IPS DF 19.7 (cell line): ENCODE measurements around the gene ASB2.

ENCODE experiments used
- DNase-seq: peaks from one replicate; pipeline ENCODE4 v3.0.0-alpha.2; 2013; ENCODE audit warnings: low read depth, low spot score

ASB2 gene

DNA sequence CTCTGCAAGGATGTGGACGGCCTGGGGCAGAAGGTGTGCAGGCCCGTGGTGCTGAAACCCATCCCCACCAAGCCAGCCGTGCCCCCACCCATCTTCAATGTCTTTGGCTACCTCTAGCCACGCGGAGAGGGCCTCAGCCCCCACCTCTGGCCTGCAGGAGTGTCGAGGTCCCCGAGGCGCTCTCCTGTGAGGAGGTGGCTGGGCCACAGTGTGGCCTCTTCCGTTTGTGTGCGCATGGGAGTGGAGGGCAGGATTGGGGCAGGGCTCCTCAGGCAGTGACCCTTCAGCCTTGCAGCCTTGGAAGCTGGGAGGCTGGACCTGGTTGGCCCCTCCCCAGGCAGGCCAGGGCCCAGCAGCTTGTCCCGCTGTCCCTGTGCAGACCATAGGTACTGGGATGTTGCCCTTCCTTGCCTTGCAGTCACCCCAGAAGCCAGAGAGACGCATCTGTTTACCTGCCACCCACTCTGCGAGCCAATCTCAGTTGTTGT, 47.3 kb downstream of the ASB2 start:
- DNase-seq = no peak

DNA sequence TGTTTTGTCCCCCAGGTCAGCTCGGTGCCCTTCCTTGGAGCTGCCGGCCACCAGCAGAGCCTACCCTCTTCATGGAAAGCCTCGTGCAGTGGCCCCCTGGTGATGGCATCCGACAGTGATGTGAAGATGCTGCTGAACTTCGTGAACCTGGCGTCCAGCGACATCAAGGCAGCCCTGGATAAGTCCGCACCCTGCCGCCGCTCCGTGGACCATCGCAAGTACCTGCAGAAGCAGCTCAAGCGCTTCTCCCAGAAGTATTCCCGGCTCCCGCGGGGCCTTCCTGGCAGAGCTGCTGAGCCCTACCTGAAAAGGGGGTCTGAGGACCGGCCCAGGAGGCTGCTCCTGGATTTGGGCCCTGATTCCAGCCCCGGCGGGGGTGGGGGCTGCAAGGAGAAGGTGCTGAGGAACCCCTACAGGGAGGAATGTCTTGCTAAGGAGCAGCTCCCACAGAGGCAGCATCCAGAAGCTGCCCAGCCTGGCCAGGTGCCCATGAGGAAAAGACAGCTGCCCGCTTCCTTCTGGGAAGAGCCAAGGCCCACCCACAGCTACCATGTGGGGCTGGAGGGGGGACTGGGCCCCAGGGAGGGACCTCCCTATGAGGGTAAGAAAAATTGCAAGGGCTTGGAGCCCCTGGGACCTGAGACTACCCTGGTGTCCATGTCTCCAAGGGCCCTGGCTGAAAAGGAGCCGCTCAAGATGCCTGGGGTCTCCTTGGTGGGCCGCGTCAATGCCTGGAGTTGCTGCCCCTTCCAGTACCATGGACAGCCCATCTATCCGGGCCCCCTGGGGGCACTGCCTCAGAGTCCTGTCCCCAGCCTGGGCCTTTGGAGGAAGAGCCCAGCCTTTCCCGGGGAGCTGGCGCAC, 48.0 kb downstream of the ASB2 start:
- no peak for DNase-seq

DNA sequence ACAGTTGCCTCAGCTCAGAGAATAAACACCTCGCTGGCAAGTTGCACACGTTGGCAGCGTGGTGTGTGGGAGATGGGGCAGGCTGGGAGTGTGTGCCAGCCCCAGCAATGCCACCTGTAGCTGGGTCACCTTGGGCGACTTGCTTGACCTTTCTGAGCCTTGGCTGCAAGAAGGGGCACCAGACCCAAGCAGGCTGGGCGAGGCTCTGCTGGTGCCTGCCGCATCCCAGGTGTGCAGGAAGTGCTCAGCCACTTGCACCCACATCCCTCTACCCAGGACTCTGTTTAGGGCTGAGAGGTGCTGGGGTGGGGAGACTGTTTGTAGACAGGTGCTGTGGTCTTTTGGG, 48.6 kb downstream of the ASB2 start:
- no peak for DNase-seq

DNA sequence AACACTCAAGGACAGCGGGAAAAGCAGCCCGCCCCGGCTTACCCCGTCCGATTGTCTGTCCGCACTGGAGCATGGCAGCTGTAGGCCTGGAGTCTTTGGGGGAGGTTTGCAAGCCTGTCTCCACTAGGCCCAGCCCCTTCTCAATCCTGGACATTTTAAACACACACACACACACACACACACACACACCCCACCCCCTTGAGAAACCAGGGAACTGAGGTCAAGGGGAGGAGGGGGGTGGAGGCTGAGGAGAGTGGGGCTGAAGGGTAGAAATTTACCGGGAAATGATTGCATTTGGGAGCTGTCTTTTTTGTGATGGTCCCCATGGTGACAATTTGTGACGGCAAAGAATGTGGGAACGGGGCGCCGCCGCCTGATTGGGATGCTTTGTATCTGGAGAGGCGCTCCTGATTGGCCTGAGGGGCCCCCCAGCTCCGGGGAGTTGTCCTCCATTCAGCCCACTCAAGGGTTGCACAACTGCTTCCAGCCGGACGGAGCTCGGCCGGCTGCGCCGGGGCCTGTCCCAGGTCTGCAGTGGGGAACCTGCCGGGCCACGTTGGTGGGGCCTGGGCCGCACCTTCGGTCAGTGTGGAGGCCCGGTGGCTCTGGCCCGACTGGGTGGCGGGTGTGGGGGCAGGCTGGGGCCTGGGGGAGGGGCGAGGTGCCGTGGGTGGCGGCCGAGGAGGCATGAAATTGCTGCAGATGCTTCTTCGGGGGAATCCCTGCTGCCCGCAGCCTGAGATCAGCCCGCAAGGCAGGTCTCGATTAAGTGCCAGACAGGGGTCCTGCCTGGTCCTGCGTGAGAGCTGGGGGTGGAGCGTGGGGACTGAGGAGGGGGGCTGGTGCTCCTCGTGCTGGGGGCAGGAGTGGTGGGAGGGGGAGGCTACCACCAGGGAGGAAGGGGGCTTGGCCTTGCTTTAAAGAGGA, 49.2 kb downstream of the ASB2 start, which contains the start of gene FAM181A:
FAM181A (plus strand) TSS at position 472 of the 927 bp plus-strand sequence. CDS start 942 bp downstream, outside the sequence.
- DNase-seq = no peak

DNA sequence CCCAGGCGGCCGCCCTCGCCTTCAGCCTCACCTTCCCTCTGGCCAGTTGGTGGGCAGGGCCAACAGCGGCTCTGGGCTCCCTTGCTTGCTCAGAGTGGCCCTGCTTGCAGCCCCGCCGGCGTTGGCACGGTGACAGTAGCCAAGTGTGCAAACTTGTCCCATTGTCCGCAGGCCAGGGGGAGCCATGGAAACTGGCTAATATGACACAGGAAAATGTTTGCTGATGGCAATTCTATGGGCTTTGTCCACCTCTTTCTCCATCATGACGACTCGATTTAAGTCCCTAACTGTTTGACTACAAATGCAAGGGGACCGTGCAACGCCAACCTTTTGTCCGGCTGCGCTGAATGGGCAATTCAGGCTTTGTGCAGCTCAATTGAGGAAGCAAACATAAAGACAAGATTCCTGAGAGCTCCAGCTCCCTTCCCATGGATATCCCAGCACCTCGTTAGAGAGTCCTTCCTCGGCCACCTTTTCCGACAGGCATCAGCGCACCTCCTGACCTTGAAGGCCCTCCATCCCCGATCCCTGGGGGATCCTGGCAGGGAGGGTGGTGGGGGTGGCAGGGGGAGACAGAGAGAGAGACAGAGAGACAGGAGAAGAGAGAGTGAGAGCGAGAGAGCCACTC, 50.0 kb downstream of the ASB2 start:
- DNase-seq = no peak

DNA sequence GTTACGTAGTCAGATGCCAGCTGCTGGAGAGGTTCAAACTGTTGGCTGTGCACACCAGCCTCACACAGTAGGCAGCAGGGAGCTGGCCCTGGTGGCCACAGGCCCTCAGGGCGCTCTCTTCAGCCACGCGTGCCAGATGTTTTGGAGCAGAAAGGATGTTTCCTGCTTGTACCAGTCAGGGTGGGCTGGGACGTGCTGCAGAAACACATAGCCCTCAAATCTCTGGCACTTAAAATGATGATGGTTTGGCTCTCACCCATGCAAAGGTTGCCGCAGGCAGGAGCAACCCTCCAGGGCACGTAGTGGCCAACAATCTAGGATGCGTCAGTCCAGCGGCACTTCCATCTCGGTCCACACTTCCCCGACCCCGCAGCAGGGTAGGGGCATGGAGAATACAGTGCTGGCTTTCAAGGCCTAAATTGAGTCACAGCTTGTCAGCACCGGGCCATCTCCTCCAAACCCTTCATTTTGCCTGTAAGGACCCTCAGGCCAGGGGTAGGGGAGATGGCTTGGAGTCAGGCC, 50.9 kb downstream of the ASB2 start:
- DNase-seq = no peak

DNA sequence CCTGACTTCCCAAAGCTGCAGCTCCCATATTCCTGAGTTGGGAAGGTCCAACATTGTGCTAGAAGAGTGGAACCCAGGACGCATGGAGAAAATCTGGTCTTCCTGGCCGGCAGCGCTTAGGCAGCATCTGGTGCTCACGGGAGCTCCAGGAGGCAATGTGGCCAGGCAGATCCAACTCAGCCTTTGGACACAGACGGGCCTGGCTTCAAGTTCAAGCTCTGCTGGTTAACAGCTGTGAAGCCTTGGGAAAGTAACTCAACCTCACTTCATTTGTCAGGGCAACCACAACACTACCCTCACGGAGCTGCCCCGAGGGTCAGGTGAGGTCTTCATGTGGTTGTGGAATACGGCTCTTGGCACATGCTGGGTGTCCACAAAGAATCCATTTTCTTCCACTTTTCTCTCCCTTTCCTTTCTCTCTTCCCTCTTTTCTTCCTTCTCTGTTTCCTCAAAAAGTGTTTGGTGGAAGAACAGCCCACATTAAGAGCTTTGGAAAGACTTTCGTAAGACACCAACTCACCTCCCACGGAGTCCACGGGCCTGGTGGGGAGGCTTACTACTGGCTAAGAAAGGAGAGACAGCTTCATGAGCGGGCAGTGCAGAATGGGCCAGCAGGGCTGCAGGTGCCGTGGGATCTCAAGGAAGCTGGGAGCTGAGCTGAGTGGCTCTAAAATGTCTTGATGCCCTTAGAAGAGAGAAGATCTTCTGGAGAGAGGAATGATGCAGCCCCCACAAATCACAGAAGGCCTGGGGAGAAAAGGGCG, 51.6 kb downstream of the ASB2 start:
- no peak for DNase-seq

DNA sequence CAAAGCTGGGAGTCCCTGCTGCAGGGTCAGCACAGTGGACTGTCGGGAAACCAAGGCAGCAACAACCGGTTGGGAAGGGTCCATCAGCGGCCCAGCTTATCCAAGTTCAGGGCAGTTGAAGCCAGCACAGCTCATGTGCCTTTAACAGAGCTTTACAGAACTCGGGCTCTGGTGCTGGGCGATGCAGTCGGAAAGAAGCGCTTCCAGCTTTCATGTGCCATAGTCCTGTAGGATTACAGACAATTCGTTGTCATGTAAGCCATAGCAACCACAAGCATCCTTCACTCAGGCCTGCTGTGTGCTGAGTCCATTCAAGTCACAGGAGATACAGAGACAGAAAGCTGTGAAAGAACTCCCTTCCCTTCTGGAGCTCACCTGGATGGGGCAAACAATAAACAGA, 52.7 kb downstream of the ASB2 start:
- no peak for DNase-seq

DNA sequence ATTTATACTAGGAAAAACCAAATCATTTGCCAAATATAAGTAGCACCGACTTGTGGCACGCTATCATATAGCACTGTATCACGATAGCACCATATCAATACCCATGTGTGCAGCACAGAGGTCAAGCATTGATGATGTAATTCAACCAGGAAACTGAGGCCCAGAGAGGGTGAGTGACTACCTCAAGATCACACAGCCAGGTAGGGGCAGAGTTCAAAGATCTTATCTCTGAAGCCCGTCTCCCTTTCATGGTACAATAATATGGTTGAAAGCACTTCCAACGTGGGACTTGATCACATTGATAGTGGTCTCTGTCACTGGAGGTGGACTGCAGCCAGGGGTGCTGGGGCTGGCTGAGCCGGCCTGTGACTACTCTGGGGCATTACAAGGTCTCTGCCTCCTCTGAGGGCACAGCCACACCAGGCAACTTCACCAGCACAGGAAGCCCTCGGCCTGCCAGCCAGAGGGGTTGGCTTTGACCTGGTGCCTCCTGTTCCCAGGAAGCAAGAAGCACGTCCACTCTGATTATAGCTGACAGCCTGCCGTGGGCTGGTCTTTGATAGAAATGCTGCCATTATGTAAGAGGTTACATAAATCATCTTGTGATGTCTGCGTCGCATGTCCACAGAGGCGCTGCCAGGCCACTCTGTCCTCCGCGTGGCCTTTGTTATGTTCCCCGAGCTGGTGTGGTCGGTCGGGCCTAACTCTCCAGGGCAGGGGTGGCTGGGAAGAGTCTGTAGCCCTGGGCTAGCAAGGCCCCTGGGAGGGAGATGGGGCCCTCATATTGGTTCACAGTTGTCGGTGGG, 55.2 kb downstream of the ASB2 start:
- DNase-seq = no peak

DNA sequence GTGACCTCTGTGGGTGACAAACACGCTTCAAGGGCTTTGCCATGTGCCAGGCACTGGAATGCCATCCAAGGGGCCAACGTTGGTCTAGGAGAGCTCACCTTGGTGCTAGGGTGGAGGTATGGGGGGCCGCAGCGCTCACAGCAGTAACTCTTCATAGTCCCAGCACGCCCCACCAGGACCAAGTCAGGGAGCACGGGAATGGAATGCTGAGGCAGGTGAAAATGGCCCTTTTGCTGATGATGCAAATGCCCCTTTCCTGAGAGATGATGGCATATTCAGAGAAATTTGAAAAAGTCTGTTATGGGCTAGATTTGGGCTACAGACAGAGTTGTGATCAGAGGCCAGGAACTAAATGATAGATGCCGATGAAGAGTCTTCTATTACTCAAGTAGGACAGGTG, 59.2 kb downstream of the ASB2 start:
- no peak for DNase-seq

DNA sequence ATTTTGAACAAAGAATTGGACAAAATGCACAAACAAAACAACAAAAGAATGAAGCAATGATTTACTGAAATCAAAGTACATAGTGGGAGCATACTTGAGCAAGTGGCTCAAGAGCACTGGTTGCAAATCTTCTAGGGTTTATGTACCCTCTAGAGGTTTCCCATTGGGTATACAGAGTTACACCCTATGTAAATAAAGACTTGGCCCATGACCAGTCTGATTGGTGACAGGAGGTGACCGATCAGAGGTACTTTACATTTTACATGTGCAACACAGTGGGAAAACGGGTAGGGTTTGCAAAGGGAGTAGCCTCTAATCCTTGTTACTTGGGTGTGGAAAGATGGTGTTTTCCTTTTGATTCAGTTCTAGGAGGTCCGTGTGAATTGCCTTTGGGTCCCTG, 59.9 kb downstream of the ASB2 start:
- DNase-seq = no peak

DNA sequence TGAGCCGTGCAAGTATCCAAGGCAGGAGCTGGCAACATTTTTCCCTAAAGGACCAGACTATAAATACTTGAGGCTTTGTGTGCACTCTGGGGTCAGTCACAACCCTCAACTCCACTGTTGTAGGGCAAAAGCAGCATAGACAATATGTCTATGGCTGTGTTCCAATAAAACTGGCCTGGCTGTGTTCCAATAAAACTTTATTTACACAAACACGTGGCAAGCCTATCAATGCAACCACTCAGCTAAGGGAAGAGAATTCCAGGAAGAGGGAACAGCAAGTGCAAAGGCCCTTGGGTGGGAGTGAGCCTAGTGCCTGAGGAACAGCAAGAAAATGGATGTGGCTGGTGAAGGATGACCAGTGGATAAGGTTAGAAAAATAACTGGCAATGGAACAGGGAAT, 60.6 kb downstream of the ASB2 start:
- DNase-seq = no peak

DNA sequence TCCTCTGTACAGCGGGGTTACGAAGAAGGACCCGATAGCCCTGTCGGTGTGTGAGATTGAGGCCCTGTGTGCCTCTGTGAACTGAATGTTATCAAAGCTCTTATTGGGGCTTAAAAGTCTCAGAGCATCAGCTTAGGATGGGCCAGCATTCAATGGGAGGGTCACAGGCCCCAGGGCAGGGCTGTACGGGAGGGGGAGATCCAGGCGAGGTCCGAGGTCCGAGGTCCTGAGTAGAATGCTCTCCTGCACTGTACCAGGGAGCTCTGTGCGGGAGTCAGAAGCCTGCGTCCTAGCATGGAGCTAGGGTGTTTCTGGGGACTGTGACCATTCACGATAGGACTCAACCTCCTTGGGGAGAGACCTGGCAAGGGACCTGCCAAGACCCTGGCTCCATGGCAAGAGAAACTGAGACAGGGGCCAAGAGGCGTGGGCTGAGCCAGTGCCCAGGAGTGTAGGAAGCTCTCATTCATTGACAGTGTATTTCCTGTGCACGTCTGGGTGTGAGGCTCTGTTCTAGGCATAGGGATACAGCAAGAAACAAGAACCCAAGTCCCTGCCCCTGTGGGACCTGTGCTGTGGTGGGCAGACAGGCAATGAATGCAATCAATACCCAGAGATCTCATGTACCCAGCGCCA, 61.2 kb downstream of the ASB2 start:
- no peak for DNase-seq

DNA sequence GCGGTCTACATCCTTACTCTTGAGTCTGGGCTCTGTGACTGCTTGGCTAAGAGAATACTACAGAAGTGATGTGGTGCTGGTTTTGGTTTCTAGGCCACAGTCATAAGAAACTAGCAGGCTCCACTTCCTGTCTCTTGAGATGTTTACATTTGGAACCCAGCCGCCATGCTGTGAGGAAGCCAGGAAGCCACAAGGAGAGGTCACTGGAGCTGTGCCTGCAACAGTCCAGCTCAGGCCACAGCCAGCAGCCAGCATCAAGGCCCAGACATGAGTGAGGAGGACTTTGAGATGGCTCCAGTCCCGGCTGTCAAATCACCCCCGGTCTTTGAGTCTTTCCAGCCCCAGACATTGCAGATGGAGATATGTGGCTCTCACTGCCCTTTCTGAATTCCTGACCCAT, 62.1 kb downstream of the ASB2 start:
- DNase-seq = no peak

DNA sequence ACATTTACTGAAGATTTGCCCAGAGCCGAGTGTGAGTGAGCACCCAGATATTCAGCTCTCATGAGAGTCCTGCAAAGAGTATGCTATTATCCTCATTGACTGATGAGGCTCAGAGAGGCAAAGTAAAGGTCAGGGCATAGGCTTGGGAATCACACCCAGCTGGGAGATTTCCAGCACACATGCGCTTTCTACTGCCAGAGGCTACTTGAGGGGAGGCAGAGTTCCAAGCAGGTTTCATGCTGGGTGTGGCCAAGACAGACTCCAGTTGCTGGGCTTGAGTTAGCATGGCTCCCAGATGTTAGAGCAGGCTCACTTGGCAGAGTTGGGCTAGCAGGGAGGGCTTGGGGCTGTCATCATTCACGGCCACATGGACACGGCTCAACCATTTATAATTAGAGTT, 63.6 kb downstream of the ASB2 start:
- DNase-seq = no peak

DNA sequence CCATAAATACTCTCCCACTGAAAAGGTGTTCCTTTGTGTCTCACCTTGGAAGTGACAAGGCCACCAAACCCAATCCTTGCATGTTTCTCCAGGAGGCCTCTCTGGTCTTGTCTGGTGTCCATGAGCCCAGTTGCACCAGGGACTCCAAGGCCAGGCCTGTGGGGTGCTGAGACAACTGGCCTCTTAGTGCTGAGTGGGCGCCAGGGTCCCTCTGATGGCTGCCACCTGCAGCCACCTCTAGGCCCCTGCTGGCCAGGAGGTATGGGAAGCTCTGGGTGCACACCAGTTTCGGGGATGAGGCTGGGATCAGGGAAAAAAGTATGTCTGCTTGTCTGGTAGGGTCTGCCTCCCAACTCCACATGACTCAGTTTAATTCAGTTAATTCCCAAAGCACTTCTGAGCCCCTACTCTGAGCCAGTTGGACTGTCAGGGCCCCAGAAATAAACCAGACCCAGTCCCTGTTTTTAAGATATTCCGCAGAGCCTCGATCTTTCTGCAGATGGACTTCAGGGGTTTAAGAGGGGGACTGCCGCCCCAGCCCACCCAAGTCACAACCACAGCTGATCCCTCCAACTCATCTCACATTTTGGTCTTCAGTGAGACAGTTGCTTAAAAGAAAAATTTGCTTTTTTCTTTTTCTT, 64.3 kb downstream of the ASB2 start:
- DNase-seq = no peak

DNA sequence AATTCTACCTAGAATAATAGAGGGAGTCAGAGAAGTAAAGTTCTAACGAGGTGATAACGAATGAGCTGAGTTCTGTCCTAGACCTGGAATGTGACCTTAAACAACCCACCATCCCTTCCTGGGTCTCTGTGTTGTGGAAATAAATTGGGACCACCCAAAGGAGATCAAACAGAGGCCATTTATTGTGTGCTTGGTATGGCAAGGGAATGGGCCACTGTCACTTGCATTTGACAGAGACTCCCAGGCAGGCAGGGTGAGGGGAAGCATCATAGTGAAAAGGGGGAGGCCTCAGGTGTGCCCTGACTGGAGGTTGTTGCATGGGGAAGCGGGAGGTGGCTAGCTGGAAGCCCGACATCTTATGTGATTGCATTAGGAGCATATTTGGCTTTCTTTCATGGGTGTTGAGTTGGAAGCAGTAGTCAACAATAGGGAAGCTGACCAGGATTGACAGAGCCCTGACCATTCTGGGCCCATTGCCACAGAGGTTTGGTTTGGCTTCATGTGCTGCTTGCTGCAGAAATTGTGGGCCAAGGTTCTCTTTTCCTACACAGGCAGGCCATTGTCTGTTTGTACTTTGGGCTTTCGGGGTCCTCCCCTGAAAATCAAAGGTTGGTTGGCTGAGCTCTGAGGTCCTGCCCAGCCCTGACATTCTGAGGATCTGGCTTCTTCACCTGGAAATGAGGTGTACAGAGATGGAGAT, 66.8 kb downstream of the ASB2 start:
- DNase-seq = no peak
